NB4 (cell line): ENCODE measurements around the gene LGMN.

Source experiments
- MAX ChIP-seq: IDR thresholded peaks from 2 replicates; pipeline ENCODE4 v1.6.1; 2011; ENCODE audit warnings: low read depth, low read length
- MYC ChIP-seq: IDR thresholded peaks from 2 replicates; pipeline ENCODE4 v1.6.1; 2011; ENCODE audit warnings: low read depth, low read length
- TF ChIP-seq, protein P1 (sequence below): IDR thresholded peaks from one replicate; pipeline ENCODE4 v1.5.1; 2012; ENCODE audit warnings: low read depth, low read length

DNA sequence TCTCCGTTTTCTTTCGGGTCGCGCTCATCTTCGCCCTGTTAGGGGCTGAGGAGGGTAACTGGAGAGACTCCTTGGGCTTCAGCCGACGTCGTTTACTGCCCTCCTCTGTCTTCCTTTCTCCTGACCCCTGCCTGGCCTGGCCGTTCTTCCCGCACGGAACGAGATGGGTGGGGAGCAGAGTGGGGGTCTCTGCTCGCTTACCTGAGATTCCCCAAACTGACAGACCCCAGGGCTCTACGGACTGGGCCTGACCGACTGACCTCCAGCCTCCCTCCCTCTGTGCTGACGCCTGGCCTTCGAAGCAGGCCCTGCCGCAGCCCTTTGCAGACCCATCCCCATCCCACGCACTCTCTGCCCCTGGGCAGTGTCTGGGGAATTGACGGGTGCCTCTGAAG is 46.1 kb upstream of the LGMN start:
- TF ChIP-seq MAX (no peak), MYC (no peak)
- TF ChIP-seq, protein P1, sequence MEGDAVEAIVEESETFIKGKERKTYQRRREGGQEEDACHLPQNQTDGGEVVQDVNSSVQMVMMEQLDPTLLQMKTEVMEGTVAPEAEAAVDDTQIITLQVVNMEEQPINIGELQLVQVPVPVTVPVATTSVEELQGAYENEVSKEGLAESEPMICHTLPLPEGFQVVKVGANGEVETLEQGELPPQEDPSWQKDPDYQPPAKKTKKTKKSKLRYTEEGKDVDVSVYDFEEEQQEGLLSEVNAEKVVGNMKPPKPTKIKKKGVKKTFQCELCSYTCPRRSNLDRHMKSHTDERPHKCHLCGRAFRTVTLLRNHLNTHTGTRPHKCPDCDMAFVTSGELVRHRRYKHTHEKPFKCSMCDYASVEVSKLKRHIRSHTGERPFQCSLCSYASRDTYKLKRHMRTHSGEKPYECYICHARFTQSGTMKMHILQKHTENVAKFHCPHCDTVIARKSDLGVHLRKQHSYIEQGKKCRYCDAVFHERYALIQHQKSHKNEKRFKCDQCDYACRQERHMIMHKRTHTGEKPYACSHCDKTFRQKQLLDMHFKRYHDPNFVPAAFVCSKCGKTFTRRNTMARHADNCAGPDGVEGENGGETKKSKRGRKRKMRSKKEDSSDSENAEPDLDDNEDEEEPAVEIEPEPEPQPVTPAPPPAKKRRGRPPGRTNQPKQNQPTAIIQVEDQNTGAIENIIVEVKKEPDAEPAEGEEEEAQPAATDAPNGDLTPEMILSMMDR: no peak
